GM12891 (cell line): ENCODE measurements around the gene TDP2.

ENCODE experiments used
- POLR2A ChIP-seq: IDR thresholded peaks from 2 replicates; pipeline ENCODE4 v1.6.1; 2011; ENCODE audit warnings: low read depth, low read length, control low read depth
- POLR2AphosphoS5 ChIP-seq: IDR thresholded peaks from 2 replicates; pipeline ENCODE4 v1.6.1; 2011; ENCODE audit warnings: low read depth, low read length, control low read depth
- TAF1 ChIP-seq: IDR thresholded peaks from 2 replicates; pipeline ENCODE4 v1.6.1; 2011; ENCODE audit warnings: low read depth, low read length, control low read depth

- TF ChIP-seq POLR2AphosphoS5: no peak
- TF ChIP-seq POLR2A: no peak
- no peak for TF ChIP-seq TAF1
These were observed 26.5 kb downstream of the TDP2 start for GRCh38 chr6:24640166-24640565.
